ENCODE measurements around the gene XPNPEP2. TPM values are rescaled to one million over a fixed set of nuclear protein-coding genes. Genes with fewer than 3 reads are reported as not detected.

The XPNPEP2 gene
- total and polyA plus RNA-seq, 9 of the 15 experiments (the other 6 are each of a cell fraction or from before 2014, with no cell fraction given), result 0.03 to 0.19 (median 0.09) TPM; not detected in 5

DNA sequence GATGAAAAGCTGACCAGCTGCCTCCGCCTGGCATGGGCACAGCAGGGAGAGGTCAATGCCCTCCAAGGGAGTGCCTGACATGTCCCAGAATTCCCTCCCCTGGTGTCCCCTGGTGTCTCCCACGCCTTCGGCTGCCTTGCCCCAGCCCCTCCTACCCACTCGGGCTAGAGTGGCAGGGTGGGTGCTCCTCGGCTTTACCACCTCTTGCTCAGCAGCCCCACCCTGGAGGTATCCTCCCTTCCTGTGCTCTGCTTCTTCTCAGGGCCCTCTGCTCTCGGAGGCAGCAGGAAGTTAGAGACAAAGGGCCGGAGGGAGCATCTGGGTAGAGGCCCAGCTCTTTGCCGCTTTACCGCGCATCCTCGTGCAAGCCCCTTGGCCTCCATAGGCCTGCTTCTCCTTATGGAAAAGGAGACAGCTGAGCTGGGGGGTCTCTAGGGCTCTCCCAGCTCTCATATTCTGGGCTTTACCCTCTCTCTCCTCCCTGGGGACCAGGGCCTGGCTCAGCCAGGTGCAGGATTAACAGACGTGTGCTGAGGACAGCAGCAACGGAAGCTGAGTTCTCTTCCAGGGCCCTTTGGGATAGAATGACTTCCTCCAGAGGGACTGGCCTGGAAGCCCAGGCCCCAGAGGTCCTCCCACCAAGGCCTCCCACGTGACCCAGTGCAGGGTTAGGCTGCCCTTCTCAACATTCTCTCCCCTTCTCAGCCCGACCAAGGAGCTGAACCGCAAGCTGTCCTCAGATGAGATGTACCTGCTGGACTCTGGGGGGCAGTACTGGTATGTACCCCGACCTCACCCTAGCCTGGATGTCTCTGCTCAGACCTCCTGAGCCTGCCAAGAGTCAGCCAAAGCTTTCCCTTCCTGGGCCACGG lies 17.2 kb downstream of the XPNPEP2 start:
- no peak for FAIRE-seq

More for the DNA sequence above, 17.2 kb downstream of the XPNPEP2 start:
- Histone ChIP-seq H3K4me1 (replicated peaks in 1 of 2; ENCODE audit: control insufficient read depth in 2 of 2, insufficient read depth in 2 of 2, low read length in 2 of 2) (peaks cover 12 to 17% of the 10 kb centered on the region in 2 experiments; a peak in 4 of 5 replicates), H3K9me3 (replicated peaks; ENCODE audit: control insufficient read depth, insufficient read depth, low read depth, low read length) (no peaks in the 10 kb centered on the region), H2AFZ (ENCODE audit: low read depth, low read length) (no peak overlapping the region; the same call in 1 of the 2 replicates), H3K79me2 (ENCODE audit: control insufficient read depth, insufficient read depth, low read length) (no peaks in the 10 kb centered on the region), H3K4me3 (no peak overlapping the region), H3K9ac (ENCODE audit: insufficient read depth in 1 of 2, low read depth in 2 of 2, low read length in 2 of 2) (peak overlapping the region in 1 of 2 experiments; percentile 58; a peak in 2 of 4 replicates), H3K9me1 (ENCODE audit: control insufficient read depth, insufficient read depth, low read length) (peaks cover 2% of the 10 kb centered on the region), H3K36me3 (ENCODE audit: control insufficient read depth, insufficient read depth, low read length) (no peaks in the 10 kb centered on the region), H3K4me2 (ENCODE audit: insufficient read depth, low read length) (no peak overlapping the region), H3K27me3 (ENCODE audit: control insufficient read depth in 2 of 2, insufficient read depth in 2 of 2, low read length in 2 of 2) (no peaks in the 10 kb centered on the region), H3K27ac (ENCODE audit: extremely low read depth, low read depth, low read length) (no peak overlapping the region), H4K20me1 (replicated peaks; ENCODE audit: control insufficient read depth, insufficient read depth, low read length) (no peaks in the 10 kb centered on the region)
- intact Hi-C loops (cut with micrococcal nuclease), result loop anchor here (5.0 to 10.0 kb wide), 2 partner anchors 149 to 306 kb away; partner anchors contain the start of gene UTP14A
- TF ChIP-seq SMC3 (conservative IDR thresholded peaks at IDR 0.05; ENCODE audit: insufficient read depth, low read depth, low read length) (0 out of 2 replicates have a peak, but pooled peaks have one; percentile 8), RAD51 (IDR thresholded peaks at IDR 0.05; ENCODE audit: borderline replicate concordance, low read depth) (peak; percentile 51; the same call in 1 of the 2 replicates)
- TF ChIP-seq, protein P1, sequence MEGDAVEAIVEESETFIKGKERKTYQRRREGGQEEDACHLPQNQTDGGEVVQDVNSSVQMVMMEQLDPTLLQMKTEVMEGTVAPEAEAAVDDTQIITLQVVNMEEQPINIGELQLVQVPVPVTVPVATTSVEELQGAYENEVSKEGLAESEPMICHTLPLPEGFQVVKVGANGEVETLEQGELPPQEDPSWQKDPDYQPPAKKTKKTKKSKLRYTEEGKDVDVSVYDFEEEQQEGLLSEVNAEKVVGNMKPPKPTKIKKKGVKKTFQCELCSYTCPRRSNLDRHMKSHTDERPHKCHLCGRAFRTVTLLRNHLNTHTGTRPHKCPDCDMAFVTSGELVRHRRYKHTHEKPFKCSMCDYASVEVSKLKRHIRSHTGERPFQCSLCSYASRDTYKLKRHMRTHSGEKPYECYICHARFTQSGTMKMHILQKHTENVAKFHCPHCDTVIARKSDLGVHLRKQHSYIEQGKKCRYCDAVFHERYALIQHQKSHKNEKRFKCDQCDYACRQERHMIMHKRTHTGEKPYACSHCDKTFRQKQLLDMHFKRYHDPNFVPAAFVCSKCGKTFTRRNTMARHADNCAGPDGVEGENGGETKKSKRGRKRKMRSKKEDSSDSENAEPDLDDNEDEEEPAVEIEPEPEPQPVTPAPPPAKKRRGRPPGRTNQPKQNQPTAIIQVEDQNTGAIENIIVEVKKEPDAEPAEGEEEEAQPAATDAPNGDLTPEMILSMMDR (IDR thresholded peaks at IDR 0.05 in 2 of 3, conservative IDR thresholded peaks at IDR 0.05 in 1 of 3; ENCODE audit: insufficient read depth in 2 of 3, low read depth in 1 of 3, low read length in 3 of 3), result peak; percentile 27 to 34 (median 28); a peak in 2 of 6 replicates
- TF ChIP-seq, protein P2, sequence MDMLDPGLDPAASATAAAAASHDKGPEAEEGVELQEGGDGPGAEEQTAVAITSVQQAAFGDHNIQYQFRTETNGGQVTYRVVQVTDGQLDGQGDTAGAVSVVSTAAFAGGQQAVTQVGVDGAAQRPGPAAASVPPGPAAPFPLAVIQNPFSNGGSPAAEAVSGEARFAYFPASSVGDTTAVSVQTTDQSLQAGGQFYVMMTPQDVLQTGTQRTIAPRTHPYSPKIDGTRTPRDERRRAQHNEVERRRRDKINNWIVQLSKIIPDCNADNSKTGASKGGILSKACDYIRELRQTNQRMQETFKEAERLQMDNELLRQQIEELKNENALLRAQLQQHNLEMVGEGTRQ (CRISPR knock-in tag; IDR thresholded peaks at IDR 0.05), result peak; percentile 22; the same call in 1 of the 2 replicates
- TF ChIP-seq, protein P3, sequence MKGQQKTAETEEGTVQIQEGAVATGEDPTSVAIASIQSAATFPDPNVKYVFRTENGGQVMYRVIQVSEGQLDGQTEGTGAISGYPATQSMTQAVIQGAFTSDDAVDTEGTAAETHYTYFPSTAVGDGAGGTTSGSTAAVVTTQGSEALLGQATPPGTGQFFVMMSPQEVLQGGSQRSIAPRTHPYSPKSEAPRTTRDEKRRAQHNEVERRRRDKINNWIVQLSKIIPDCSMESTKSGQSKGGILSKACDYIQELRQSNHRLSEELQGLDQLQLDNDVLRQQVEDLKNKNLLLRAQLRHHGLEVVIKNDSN (CRISPR knock-in tag; IDR thresholded peaks at IDR 0.05), result 0 out of 2 replicates have a peak, but pooled peaks have one; percentile 12
- TF ChIP-seq, protein P4, sequence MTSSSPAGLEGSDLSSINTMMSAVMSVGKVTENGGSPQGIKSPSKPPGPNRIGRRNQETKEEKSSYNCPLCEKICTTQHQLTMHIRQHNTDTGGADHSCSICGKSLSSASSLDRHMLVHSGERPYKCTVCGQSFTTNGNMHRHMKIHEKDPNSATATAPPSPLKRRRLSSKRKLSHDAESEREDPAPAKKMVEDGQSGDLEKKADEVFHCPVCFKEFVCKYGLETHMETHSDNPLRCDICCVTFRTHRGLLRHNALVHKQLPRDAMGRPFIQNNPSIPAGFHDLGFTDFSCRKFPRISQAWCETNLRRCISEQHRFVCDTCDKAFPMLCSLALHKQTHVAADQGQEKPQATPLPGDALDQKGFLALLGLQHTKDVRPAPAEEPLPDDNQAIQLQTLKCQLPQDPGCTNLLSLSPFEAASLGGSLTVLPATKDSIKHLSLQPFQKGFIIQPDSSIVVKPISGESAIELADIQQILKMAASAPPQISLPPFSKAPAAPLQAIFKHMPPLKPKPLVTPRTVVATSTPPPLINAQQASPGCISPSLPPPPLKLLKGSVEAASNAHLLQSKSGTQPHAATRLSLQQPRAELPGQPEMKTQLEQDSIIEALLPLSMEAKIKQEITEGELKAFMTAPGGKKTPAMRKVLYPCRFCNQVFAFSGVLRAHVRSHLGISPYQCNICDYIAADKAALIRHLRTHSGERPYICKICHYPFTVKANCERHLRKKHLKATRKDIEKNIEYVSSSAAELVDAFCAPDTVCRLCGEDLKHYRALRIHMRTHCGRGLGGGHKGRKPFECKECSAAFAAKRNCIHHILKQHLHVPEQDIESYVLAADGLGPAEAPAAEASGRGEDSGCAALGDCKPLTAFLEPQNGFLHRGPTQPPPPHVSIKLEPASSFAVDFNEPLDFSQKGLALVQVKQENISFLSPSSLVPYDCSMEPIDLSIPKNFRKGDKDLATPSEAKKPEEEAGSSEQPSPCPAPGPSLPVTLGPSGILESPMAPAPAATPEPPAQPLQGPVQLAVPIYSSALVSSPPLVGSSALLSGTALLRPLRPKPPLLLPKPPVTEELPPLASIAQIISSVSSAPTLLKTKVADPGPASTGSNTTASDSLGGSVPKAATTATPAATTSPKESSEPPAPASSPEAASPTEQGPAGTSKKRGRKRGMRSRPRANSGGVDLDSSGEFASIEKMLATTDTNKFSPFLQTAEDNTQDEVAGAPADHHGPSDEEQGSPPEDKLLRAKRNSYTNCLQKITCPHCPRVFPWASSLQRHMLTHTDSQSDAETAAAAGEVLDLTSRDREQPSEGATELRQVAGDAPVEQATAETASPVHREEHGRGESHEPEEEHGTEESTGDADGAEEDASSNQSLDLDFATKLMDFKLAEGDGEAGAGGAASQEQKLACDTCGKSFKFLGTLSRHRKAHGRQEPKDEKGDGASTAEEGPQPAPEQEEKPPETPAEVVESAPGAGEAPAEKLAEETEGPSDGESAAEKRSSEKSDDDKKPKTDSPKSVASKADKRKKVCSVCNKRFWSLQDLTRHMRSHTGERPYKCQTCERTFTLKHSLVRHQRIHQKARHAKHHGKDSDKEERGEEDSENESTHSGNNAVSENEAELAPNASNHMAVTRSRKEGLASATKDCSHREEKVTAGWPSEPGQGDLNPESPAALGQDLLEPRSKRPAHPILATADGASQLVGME (CRISPR knock-in tag; IDR thresholded peaks at IDR 0.05), result no peak
- ChIA-PET POLR2A (interaction anchor here (0.6 kb wide), 1 partner anchor 80 kb away, joined by 3 read pairs; no protein-coding TSS in a partner anchor), CTCF (ENCODE audit: low intra/inter-chr PET ratio) (interaction anchor here (3.0 kb wide), 1 partner anchor 149 kb away, joined by 11 read pairs; no protein-coding TSS in a partner anchor)
- WGBS (ENCODE audit: insufficient coverage, low coverage, missing lambda C conversion rate), result 58% methylated on average over 7 of the region's 18 CpGs
- in situ Hi-C loops (cut with MboI), result no loop called here
- BruUV-seq (replicated peaks), result no TSS peak
- ATAC-seq (peak; percentile 55), DNase-seq (ENCODE audit: extremely low read depth in 1 of 4, low spot score in 3 of 4) (peak; percentile 17 to 30 (median 23))

Data from K562 (cell line).